Neural cell (in vitro differentiated cells): Measurements from ENCODE around the gene SPAG8. TPM values are rescaled to one million over a fixed set of nuclear protein-coding genes. Genes with fewer than 3 reads are reported as not detected.

ENCODE experiments used
- H2AFZ ChIP-seq: fragments of 200-600, 300-800 bp; sonication (generic), shearing (Covaris generic); 2 replicates; pipeline ENCODE4 v1.6.0; 2014; ENCODE audit warnings: low read depth, mild to moderate bottlenecking, antibody characterized with exemption, low read length, moderate library complexity
- H3F3A ChIP-seq: fragments of 200-600 bp; shearing (Covaris generic); 2 replicates; pipeline ENCODE4 v1.6.1; 2016; ENCODE audit warnings: mild to moderate bottlenecking, moderate library complexity, mixed read lengths, antibody characterized with exemption, low read length; ENCODE audit not compliant: insufficient read depth, poor library complexity, severe bottlenecking
- H3K27ac ChIP-seq: fragments of 200-600, 300-800 bp; sonication (generic), shearing (Covaris generic); 2 replicates; pipeline ENCODE4 v1.5.1; 2014; ENCODE audit warnings: mild to moderate bottlenecking, low read length, moderate library complexity
- H3K27me3 ChIP-seq: fragments of 300-800, 200-600 bp; sonication (generic), shearing (Covaris generic); 2 replicates; pipeline ENCODE4 v1.6.0; 2014; ENCODE audit warnings: mild to moderate bottlenecking, low read depth, low read length, moderate library complexity; ENCODE audit not compliant: insufficient read depth
- H3K36me3 ChIP-seq: fragments of 300-800, 200-600 bp; sonication (generic), shearing (Covaris generic); 2 replicates; pipeline ENCODE4 v1.5.1; 2014; ENCODE audit warnings: mild to moderate bottlenecking, antibody characterized with exemption, low read length, moderate library complexity; ENCODE audit not compliant: insufficient read depth
- H3K4me2 ChIP-seq: fragments of 300-800, 200-600 bp; sonication (generic), shearing (Covaris generic); 2 replicates; pipeline ENCODE4 v1.6.0; 2014; ENCODE audit warnings: mild to moderate bottlenecking, low read length
- H3K4me3 ChIP-seq: fragments of 300-800, 200-600 bp; sonication (generic), shearing (Covaris generic); 2 replicates; pipeline ENCODE4 v1.5.1; 2014; ENCODE audit warnings: mild to moderate bottlenecking, low read length, moderate library complexity
- H3K79me2 ChIP-seq: fragments of 200-600 bp; shearing (Covaris generic); replicated peaks from 2 replicates; pipeline ENCODE4 v1.6.0; 2014; ENCODE audit warnings: mild to moderate bottlenecking, low read length, moderate library complexity; ENCODE audit not compliant: insufficient read depth
- H3K9ac ChIP-seq: fragments of 300-800, 200-600 bp; sonication (generic), shearing (Covaris generic); 2 replicates; pipeline ENCODE4 v1.6.1; 2016; ENCODE audit warnings: mild to moderate bottlenecking, low read length, mixed read lengths
- H3K9me2 ChIP-seq: fragments of 200-600 bp; shearing (Covaris generic); 2 replicates; pipeline ENCODE4 v1.6.1; 2016; ENCODE audit warnings: mild to moderate bottlenecking, low read length, mixed read lengths; ENCODE audit not compliant: insufficient read depth
- H3K9me3 ChIP-seq: fragments of 200-600, 300-800 bp; sonication (generic), shearing (Covaris generic); 2 replicates; pipeline ENCODE4 v1.6.1; 2016; ENCODE audit warnings: mild to moderate bottlenecking, mixed run types, low read length, moderate library complexity, mixed read lengths
- H4K20me1 ChIP-seq: fragments of 200-600 bp; shearing (Covaris generic); 2 replicates; pipeline ENCODE4 v1.6.1; 2016; ENCODE audit warnings: mild to moderate bottlenecking, mixed run types; ENCODE audit not compliant: insufficient read depth
- CTCF ChIP-seq: fragments of 450-650 bp; IDR thresholded peaks from 2 replicates; pipeline ENCODE4 v1.5.1; 2014; ENCODE audit warnings: antibody characterized with exemption, mild to moderate bottlenecking, moderate library complexity; ENCODE audit not compliant: poor library complexity, severe bottlenecking
- EP300 ChIP-seq: fragments of 450-650 bp; conservative IDR thresholded peaks from 2 replicates; pipeline ENCODE4 v1.6.1; 2014; ENCODE audit warnings: antibody characterized with exemption, mild to moderate bottlenecking, moderate library complexity; ENCODE audit not compliant: poor library complexity, severe bottlenecking
- EZH2 ChIP-seq: fragments of 200-600, 300-800 bp; shearing (Covaris generic), sonication (generic); IDR thresholded peaks from 2 replicates; pipeline ENCODE4 v1.6.1; 2014; ENCODE audit warnings: antibody characterized with exemption, low read length, borderline replicate concordance, mild to moderate bottlenecking; ENCODE audit not compliant: insufficient read depth, poor library complexity, severe bottlenecking
- MXI1 ChIP-seq: fragments of 450-650 bp; conservative IDR thresholded peaks from 2 replicates; pipeline ENCODE4 v1.6.1; 2014; ENCODE audit warnings: antibody characterized with exemption, mild to moderate bottlenecking; ENCODE audit not compliant: poor library complexity, severe bottlenecking
- POLR2AphosphoS5 ChIP-seq: IDR thresholded peaks from 2 replicates; pipeline ENCODE4 v1.6.1; 2012
- RAD21 ChIP-seq: fragments of 450-650 bp; conservative IDR thresholded peaks from 2 replicates; pipeline ENCODE4 v1.6.1; 2014; ENCODE audit warnings: antibody characterized with exemption, mild to moderate bottlenecking, moderate library complexity
- REST ChIP-seq: IDR thresholded peaks from 2 replicates; pipeline ENCODE4 v1.6.1; 2012; ENCODE audit warnings: borderline replicate concordance
- SMC3 ChIP-seq: fragments of 450-650 bp; conservative IDR thresholded peaks from 2 replicates; pipeline ENCODE4 v1.6.1; 2014; ENCODE audit warnings: antibody characterized with exemption, mild to moderate bottlenecking, moderate library complexity; ENCODE audit not compliant: poor library complexity
- TAF1 ChIP-seq: IDR thresholded peaks from 2 replicates; pipeline ENCODE4 v1.6.1; 2012; ENCODE audit warnings: low read depth
- polyA plus RNA-seq: library from polyadenylated mRNA; depleted of rRNA; stranded (reverse); fragments of >200 nt; gene quantifications from 2 replicates; pipeline ENCODE4 v1.2.3, GENCODE V29; 2014

Gene SPAG8
- polyA plus RNA-seq, 1 donor from 2014 or later, result 2.9 TPM

- H4K20me1 ChIP-seq, result no peaks in the 10 kb centered on the region
- TF ChIP-seq POLR2AphosphoS5 (no peak), EZH2 (no peak), MXI1 (no peak), REST (no peak), TAF1 (no peak), RAD21 (no peak), EP300 (no peak), CTCF (no peak), SMC3 (no peak)
- H3K4me2 ChIP-seq, result no peak overlapping the region
- no peak overlapping the region for H2AFZ ChIP-seq
- no peaks in the 10 kb centered on the region for H3K9me3 ChIP-seq
- H3K4me3 ChIP-seq, result no peak overlapping the region
- H3K27ac ChIP-seq, result no peak overlapping the region
- no peaks in the 10 kb centered on the region for H3K9me2 ChIP-seq
- H3K27me3 ChIP-seq, result no peaks in the 10 kb centered on the region
- H3K9ac ChIP-seq, result no peak overlapping the region
- H3F3A ChIP-seq, result no peaks in the 10 kb centered on the region
- no peaks in the 10 kb centered on the region for H3K36me3 ChIP-seq
- H3K79me2 ChIP-seq, result peaks cover 4% of the 10 kb centered on the region
These were observed 8.0 kb upstream of the SPAG8 start for GRCh38 chr9:35820076-35820475.

- H3K79me2 ChIP-seq, result peaks cover 4% of the 10 kb centered on the region
- peaks cover 3% of the 10 kb centered on the region for H3F3A ChIP-seq
- H3K9me3 ChIP-seq, result no peaks in the 10 kb centered on the region
- H3K27ac ChIP-seq, result no peak overlapping the region
- H3K9ac ChIP-seq, result no peak overlapping the region
- no peak overlapping the region for H3K4me2 ChIP-seq
- no peaks in the 10 kb centered on the region for H4K20me1 ChIP-seq
- no peaks in the 10 kb centered on the region for H3K36me3 ChIP-seq
- H3K4me3 ChIP-seq, result no peak overlapping the region
- H2AFZ ChIP-seq, result no peak overlapping the region
- TF ChIP-seq POLR2AphosphoS5 (no peak), MXI1 (no peak), CTCF (no peak), EZH2 (no peak), RAD21 (no peak), SMC3 (no peak), EP300 (no peak), REST (no peak)
- H3K27me3 ChIP-seq, result no peaks in the 10 kb centered on the region
- H3K9me2 ChIP-seq, result no peaks in the 10 kb centered on the region
These were observed 6.3 kb upstream of the SPAG8 start for GRCh38 chr9:35818341-35818740.
